ENCODE results near the gene ACTL8. TPM values are rescaled to one million over a fixed set of nuclear protein-coding genes. Genes with fewer than 3 reads are reported as not detected.
A peak's percentile ranks its signal among the peaks of the same experiment; 100 is the strongest.

ACTL8 gene
- total and polyA plus RNA-seq, 10 donors, result not detected

DNA sequence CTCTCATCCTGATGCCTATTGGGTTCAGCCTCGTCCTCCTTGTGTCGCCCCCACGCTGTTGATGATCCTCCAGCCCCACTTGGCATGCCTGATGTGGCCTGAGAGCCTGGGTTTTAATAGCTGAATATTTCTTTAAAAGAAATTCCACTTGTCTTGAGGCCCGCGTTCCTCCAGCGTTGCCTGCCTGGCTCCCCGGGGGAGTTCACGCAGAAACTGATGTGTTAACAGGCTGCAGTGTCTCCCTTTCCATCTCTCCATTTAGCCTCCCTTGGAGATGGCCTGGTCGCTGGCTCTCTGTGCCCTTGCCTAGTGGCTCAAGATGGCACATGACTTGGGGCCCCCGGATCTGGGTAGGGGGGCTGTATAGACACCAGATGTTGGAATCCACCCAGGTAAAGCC lies 9.5 kb downstream of the ACTL8 start:
- Histone ChIP-seq H3K4me3 (no peak overlapping the region), H3K9me3 (peaks cover 3 to 23% (median 17%) of the 10 kb centered on the region in 8 donors), H3K4me1 (no peaks in the 10 kb centered on the region), H3K27ac (no peak overlapping the region), H3K27me3 (replicated peaks in 1 of 7) (peaks cover 0 to 50% (median 0%) of the 10 kb centered on the region in 7 donors), H3K36me3 (no peaks in the 10 kb centered on the region)
- peak; percentile 44 for DNase-seq
- TF ChIP-seq POLR2AphosphoS5 (IDR thresholded peaks at IDR 0.05) (no peak), POLR2A (IDR thresholded peaks at IDR 0.05) (no peak)
- TF ChIP-seq, protein P1, sequence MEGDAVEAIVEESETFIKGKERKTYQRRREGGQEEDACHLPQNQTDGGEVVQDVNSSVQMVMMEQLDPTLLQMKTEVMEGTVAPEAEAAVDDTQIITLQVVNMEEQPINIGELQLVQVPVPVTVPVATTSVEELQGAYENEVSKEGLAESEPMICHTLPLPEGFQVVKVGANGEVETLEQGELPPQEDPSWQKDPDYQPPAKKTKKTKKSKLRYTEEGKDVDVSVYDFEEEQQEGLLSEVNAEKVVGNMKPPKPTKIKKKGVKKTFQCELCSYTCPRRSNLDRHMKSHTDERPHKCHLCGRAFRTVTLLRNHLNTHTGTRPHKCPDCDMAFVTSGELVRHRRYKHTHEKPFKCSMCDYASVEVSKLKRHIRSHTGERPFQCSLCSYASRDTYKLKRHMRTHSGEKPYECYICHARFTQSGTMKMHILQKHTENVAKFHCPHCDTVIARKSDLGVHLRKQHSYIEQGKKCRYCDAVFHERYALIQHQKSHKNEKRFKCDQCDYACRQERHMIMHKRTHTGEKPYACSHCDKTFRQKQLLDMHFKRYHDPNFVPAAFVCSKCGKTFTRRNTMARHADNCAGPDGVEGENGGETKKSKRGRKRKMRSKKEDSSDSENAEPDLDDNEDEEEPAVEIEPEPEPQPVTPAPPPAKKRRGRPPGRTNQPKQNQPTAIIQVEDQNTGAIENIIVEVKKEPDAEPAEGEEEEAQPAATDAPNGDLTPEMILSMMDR (IDR thresholded peaks at IDR 0.05 in 8 of 11, conservative IDR thresholded peaks at IDR 0.05 in 3 of 11), result no peak
- WGBS, 5 donors, result 69 to 85% (median 79%) methylated on average over 10 of the region's 10 CpGs
- intact Hi-C loops (cut with DNase I; ENCODE audit: low total_unique reads), result no loop called here

DNA sequence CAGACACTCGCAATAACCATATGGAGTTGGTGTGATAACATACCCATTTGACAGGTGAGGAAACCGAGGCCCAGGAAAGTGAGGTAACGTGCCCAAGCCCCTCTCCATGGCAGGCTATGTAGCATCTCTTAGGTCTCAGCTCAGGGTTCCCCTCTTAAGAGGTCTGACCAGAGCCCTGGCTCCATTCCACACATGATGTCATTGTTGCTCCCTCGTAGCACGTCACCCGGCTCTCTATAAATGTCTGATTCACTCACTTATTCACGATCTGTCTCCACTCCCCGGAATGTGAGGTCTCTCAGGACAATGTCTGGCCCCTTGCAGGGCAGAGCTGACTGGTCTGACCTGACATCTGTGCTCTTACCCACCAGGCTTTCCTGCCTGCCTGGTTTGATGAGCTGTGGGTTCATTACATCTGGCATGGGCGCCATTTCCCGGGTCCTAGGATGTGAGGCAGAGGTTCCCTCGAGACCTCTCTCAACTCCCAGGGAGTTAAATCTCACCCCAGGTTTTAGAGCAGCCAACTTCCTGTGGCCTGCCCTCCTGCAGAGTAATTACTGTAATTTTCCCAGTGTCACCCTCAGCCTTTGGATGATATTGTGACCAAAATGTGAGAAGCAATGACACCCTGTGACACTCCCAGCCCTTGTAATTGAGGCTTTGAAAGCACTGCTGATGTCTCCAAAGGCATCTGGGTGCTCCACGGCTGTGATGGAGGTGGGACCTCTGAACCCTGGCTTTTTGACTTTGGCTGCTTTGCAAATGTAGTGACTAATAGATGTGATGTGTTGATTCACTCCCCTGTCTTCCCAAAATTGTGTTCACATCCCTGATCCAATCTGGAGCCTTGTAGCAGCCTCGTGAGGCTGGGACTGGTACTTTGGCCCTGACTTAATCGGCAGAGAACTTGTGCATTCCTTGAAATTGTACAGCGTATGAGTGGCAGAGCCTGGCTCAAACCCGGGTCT lies 10.6 kb downstream of the ACTL8 start:
- peaks cover 0 to 12% (median 6%) of the 10 kb centered on the region in 8 donors for H3K9me3 ChIP-seq
- no peaks in the 10 kb centered on the region for H3K4me1 ChIP-seq
- intact Hi-C loops (cut with DNase I; ENCODE audit: low total_unique reads), result no loop called here
- no peaks in the 10 kb centered on the region for H3K36me3 ChIP-seq
- peaks cover 0 to 50% (median 0%) of the 10 kb centered on the region in 7 donors for H3K27me3 ChIP-seq (replicated peaks in 1 of 7)
- H3K4me3 ChIP-seq, result no peak overlapping the region
- H3K27ac ChIP-seq, result no peak overlapping the region
- WGBS, 5 donors, result 65 to 77% (median 67%) methylated on average over 16 of the region's 16 CpGs
- TF ChIP-seq POLR2A (IDR thresholded peaks at IDR 0.05), result no peak
- TF ChIP-seq, protein P1 (IDR thresholded peaks at IDR 0.05 in 8 of 11, conservative IDR thresholded peaks at IDR 0.05 in 3 of 11), result no peak
- no peak for TF ChIP-seq POLR2AphosphoS5 (IDR thresholded peaks at IDR 0.05)
- no peak for DNase-seq

DNA sequence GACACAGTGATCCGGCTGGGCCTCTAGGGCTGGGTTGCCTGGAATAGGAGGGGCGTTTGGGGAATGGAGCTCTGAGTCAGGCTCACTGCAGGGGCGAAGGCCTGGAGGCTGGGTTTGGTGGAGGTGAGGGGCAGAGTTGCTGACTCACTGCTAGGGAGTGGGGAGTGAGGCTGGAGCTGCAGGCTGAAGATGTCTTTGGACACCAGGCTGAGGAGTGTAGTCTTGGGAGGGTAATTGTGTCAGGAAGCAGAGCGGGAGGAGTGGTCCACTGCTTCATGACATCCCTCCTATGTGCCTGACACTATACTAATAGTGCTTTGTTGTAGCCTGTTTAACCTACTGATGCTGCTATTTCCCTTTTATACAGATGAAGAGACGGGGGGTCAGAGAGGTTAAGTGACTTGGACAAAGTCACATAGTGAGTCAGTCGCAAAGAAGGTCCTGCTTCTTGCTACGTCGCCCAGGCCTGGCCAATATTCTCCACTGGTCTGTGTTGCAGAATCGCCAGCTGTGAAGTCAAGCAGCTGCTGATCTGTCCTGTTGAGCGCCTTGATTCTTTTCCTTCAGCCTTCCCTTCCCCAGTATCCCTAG lies 13.6 kb downstream of the ACTL8 start:
- no peak overlapping the region for H3K27ac ChIP-seq
- DNase-seq, result no peak
- 61 to 81% (median 72%) methylated on average over 10 of the region's 10 CpGs for WGBS, 5 donors

More for the DNA sequence above, 13.6 kb downstream of the ACTL8 start:
- TF ChIP-seq POLR2AphosphoS5 (IDR thresholded peaks at IDR 0.05), result no peak
- no peak for TF ChIP-seq POLR2A (IDR thresholded peaks at IDR 0.05)
- TF ChIP-seq, protein P1 (IDR thresholded peaks at IDR 0.05 in 8 of 11, conservative IDR thresholded peaks at IDR 0.05 in 3 of 11), result no peak
- Histone ChIP-seq H3K9me3 (no peaks in the 10 kb centered on the region), H3K36me3 (no peaks in the 10 kb centered on the region), H3K4me1 (no peaks in the 10 kb centered on the region), H3K4me3 (no peak overlapping the region), H3K27me3 (replicated peaks in 1 of 7) (peaks cover 0 to 42% (median 0%) of the 10 kb centered on the region in 7 donors)
- intact Hi-C loops (cut with DNase I; ENCODE audit: low total_unique reads), result no loop called here
